MM.1S (cell line): ENCODE data around the gene SPECC1.

ENCODE experiments used
- DNase-seq: peaks from one replicate; pipeline ENCODE4 v3.0.0-alpha.2; 2015
- H2AFZ ChIP-seq: fragments of 300-600 bp; sonication (generic); 2 replicates; pipeline ENCODE4 v1.6.0; 2016; ENCODE audit warnings: antibody characterized with exemption, low read length
- H3F3A ChIP-seq: fragments of 300-600 bp; sonication (generic); 2 replicates; pipeline ENCODE4 v1.6.1; 2016; ENCODE audit warnings: mild to moderate bottlenecking, antibody characterized with exemption, low read length, moderate library complexity, mixed read lengths; ENCODE audit not compliant: insufficient read depth
- H3K27ac ChIP-seq: fragments of 300-600 bp; sonication (generic); 2 replicates; pipeline ENCODE4 v1.5.1; 2016; ENCODE audit warnings: mild to moderate bottlenecking, low read length
- H3K27me3 ChIP-seq: fragments of 300-600 bp; sonication (generic); replicated peaks from 2 replicates; pipeline ENCODE4 v1.6.0; 2016; ENCODE audit warnings: low read length; ENCODE audit not compliant: insufficient read depth
- H3K36me3 ChIP-seq: fragments of 300-600 bp; sonication (generic); replicated peaks from 2 replicates; pipeline ENCODE4 v1.6.1; 2016; ENCODE audit warnings: mild to moderate bottlenecking, low read length, mixed read lengths; ENCODE audit not compliant: insufficient read depth
- H3K4me1 ChIP-seq: fragments of 300-600 bp; sonication (generic); 2 replicates; pipeline ENCODE4 v1.6.1; 2016; ENCODE audit warnings: low read length, mixed read lengths
- H3K4me2 ChIP-seq: fragments of 300-600 bp; sonication (generic); 2 replicates; pipeline ENCODE4 v1.6.0; 2016; ENCODE audit warnings: low read depth, low read length
- H3K4me3 ChIP-seq: fragments of 300-600 bp; sonication (generic); 2 replicates; pipeline ENCODE4 v1.5.1; 2016; ENCODE audit warnings: low read length, mixed read lengths
- H3K79me2 ChIP-seq: fragments of 300-600 bp; sonication (generic); 2 replicates; pipeline ENCODE4 v1.6.1; 2016; ENCODE audit warnings: mixed run types, low read length, mixed read lengths
- H3K9ac ChIP-seq: fragments of 300-600 bp; sonication (generic); 2 replicates; pipeline ENCODE4 v1.6.1; 2016; ENCODE audit warnings: low read length, mixed read lengths
- H3K9me2 ChIP-seq: fragments of 300-600 bp; sonication (generic); replicated peaks from 2 replicates; pipeline ENCODE4 v1.6.1; 2016; ENCODE audit warnings: mild to moderate bottlenecking, low read length, mixed read lengths; ENCODE audit not compliant: insufficient read depth
- H3K9me3 ChIP-seq: fragments of 300-600 bp; sonication (generic); replicated peaks from 2 replicates; pipeline ENCODE4 v1.6.1; 2016; ENCODE audit warnings: mild to moderate bottlenecking, low read length, mixed read lengths; ENCODE audit not compliant: insufficient read depth
- H4K20me1 ChIP-seq: fragments of 300-600 bp; sonication (generic); 2 replicates; pipeline ENCODE4 v1.6.1; 2016; ENCODE audit warnings: mild to moderate bottlenecking, low read length, moderate library complexity, mixed read lengths; ENCODE audit not compliant: insufficient read depth
- CTCF ChIP-seq: fragments of 300-600 bp; sonication (generic); IDR thresholded peaks from 2 replicates; pipeline ENCODE4 v1.5.1; 2016; ENCODE audit warnings: antibody characterized with exemption, low read length, mixed read lengths
- EZH2 ChIP-seq: fragments of 300-600 bp; sonication (generic); optimal IDR thresholded peaks from 2 replicates; pipeline ENCODE3; 2017; ENCODE audit warnings: low read depth, mild to moderate bottlenecking, antibody characterized with exemption, low read length, mixed read lengths
- EZH2phosphoT487 ChIP-seq: fragments of 300-600 bp; sonication (generic); IDR thresholded peaks from 2 replicates; pipeline ENCODE4 v1.6.1; 2018; ENCODE audit warnings: antibody characterized with exemption, low read length

The SPECC1 gene

GRCh38 chr17:20202141-20202621 lies 193.0 kb downstream of the SPECC1 start:
- Histone ChIP-seq H3K9ac (no peak overlapping the region), H3K79me2 (peaks cover 14% of the 10 kb centered on the region), H4K20me1 (no peaks in the 10 kb centered on the region), H3K9me2 (no peaks in the 10 kb centered on the region), H3K4me1 (no peaks in the 10 kb centered on the region), H3K27ac (no peak overlapping the region), H3K4me2 (no peak overlapping the region), H3K9me3 (no peaks in the 10 kb centered on the region), H3K4me3 (no peak overlapping the region), H3K36me3 (no peaks in the 10 kb centered on the region; the same call in 1 of the 2 replicates), H3K27me3 (no peaks in the 10 kb centered on the region), H3F3A (no peaks in the 10 kb centered on the region), H2AFZ (no peak overlapping the region)
- DNase-seq: no peak
- TF ChIP-seq EZH2 (no peak), EZH2phosphoT487 (no peak), CTCF (no peak)

DNA sequence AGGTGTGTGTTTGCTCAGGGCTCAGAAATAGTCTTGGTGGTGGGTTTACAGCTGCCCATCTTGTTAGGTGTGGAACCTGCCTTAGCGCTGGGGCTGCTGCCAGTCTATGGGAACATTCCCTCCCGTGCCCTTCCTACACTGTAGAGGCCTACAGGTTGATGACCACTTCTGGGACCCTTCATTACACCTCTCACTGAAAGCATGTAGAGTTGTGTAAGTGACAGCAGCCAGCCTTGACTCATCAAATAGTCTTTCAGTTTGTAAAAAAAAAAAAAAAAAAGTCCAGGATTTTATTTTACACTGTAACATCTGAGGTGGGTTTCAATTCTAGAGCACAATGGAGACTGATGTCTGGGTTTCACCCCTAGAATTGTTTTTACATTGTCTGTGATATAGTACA lies 193.9 kb downstream of the SPECC1 start:
- Histone ChIP-seq H3K36me3 (no peaks in the 10 kb centered on the region; the same call in 1 of the 2 replicates), H3K79me2 (peaks cover 14% of the 10 kb centered on the region; the same call in 1 of the 2 replicates), H3K27ac (no peak overlapping the region), H3F3A (no peaks in the 10 kb centered on the region), H3K4me3 (no peak overlapping the region), H2AFZ (no peak overlapping the region), H3K9me2 (no peaks in the 10 kb centered on the region), H3K4me1 (no peaks in the 10 kb centered on the region), H4K20me1 (no peaks in the 10 kb centered on the region), H3K9ac (no peak overlapping the region), H3K9me3 (no peaks in the 10 kb centered on the region), H3K27me3 (no peaks in the 10 kb centered on the region), H3K4me2 (no peak overlapping the region)
- TF ChIP-seq EZH2 (no peak), EZH2phosphoT487 (no peak), CTCF (no peak)
- DNase-seq: no peak

GRCh38 chr17:20203761-20204263 lies 194.7 kb downstream of the SPECC1 start:
- Histone ChIP-seq H3K79me2 (peaks cover 14% of the 10 kb centered on the region; the same call in 1 of the 2 replicates), H3K9ac (no peak overlapping the region), H4K20me1 (no peaks in the 10 kb centered on the region), H3K4me3 (no peak overlapping the region), H3K27me3 (no peaks in the 10 kb centered on the region), H3K27ac (no peak overlapping the region), H3F3A (no peaks in the 10 kb centered on the region), H3K36me3 (no peaks in the 10 kb centered on the region; the same call in 1 of the 2 replicates), H3K4me1 (no peaks in the 10 kb centered on the region), H3K9me2 (no peaks in the 10 kb centered on the region), H3K9me3 (no peaks in the 10 kb centered on the region), H2AFZ (no peak overlapping the region), H3K4me2 (no peak overlapping the region)
- no peak for DNase-seq
- no peak for TF ChIP-seq EZH2
- TF ChIP-seq CTCF: no peak
- TF ChIP-seq EZH2phosphoT487: no peak
